ENCODE results near the gene EFNA4. TPM values are rescaled to one million over a fixed set of nuclear protein-coding genes. Genes with fewer than 3 reads are reported as not detected.

EFNA4 gene
- polyA plus RNA-seq, 2 of the 4 experiments (the other 2 are of a cell fraction) = 3.1 to 8.7 TPM

- CTCF ChIA-PET = interaction anchor here (1.1 to 5.9 kb wide), 4 partner anchors 43 to 125 kb away, joined by 3 to 36 read pairs (median 10); no protein-coding TSS in a partner anchor
- peaks cover 42% of the 10 kb centered on the region for H3K4me1 ChIP-seq
- ATAC-seq (no peak), DNase-seq (ENCODE audit: low read depth in 1 of 2, low spot score in 1 of 2) (no peak), FAIRE-seq (no peak)
- H3K4me2 ChIP-seq = no peak overlapping the region; the same call in 2 of the 3 replicates
- 77% methylated on average over 12 of the region's 12 CpGs for WGBS (ENCODE audit: missing lambda C conversion rate)
- no peaks in the 10 kb centered on the region for H3K9me3 ChIP-seq
- H3K27ac ChIP-seq = peak overlapping the region in 1 of 2 experiments; percentile 16; a peak in 1 of 6 replicates
- no peak overlapping the region for H3K4me3 ChIP-seq
- POLR2A ChIA-PET = no interaction called here
- no peak for TF ChIP-seq JUN (IDR thresholded peaks at IDR 0.05)
These were observed 20.2 kb upstream of the EFNA4 start for GRCh38 chr1:155043301-155043702.

DNA sequence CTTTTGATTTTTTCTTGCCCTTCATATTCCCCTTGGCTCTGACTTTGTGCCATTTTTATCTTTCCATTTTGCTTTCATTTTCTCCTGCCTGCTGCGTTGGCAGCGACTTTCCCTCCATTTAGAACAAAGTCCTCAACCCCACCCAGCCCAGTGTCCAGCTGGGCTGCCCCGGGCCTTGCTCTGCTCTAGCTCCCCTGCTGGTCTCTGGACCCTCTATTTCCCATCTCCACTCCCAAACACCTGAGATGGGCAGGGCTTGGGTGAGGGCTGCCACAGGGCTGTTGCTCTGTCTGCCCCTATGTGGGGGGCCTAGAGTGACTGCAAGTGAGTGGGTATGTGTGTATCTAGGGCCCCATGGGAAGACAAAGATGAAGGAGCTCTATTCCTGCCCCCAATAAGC, 19.7 kb upstream of the EFNA4 start:
- H3K4me2 ChIP-seq = no peak overlapping the region; the same call in 2 of the 3 replicates
- 76% methylated on average over 3 of the region's 3 CpGs for WGBS (ENCODE audit: missing lambda C conversion rate)
- POLR2A ChIA-PET = interaction anchor here (0.7 kb wide), 1 partner anchor 79 kb away, joined by 6 read pairs; no protein-coding TSS in a partner anchor
- no peak for FAIRE-seq
- TF ChIP-seq NR3C1 (IDR thresholded peaks at IDR 0.05) (no peak), RNF2 (IDR thresholded peaks at IDR 0.05; ENCODE audit: borderline replicate concordance, low read depth) (no peak), HDAC2 (IDR thresholded peaks at IDR 0.05) (no peak), KDM1A (IDR thresholded peaks at IDR 0.05; ENCODE audit: low read depth) (no peak), HOXB5 (CRISPR knock-in tag; IDR thresholded peaks at IDR 0.05) (no peak), EHF (CRISPR knock-in tag; IDR thresholded peaks at IDR 0.05) (no peak), E2F6 (IDR thresholded peaks at IDR 0.05; ENCODE audit: borderline replicate concordance, low read depth) (no peak), ZFP36 (IDR thresholded peaks at IDR 0.05; ENCODE audit: borderline replicate concordance, partially characterized antibody) (no peak), PBX3 (IDR thresholded peaks at IDR 0.05) (no peak), TFCP2L1 (CRISPR knock-in tag; IDR thresholded peaks at IDR 0.05) (no peak), CTCF (IDR thresholded peaks at IDR 0.05) (no peak), EP300 (IDR thresholded peaks at IDR 0.05) (no peak)
- CTCF ChIA-PET = interaction anchor here (0.5 to 5.9 kb wide), 7 partner anchors 42 to 441 kb away, joined by 3 to 36 read pairs (median 5); no protein-coding TSS in a partner anchor
- no peak overlapping the region for H3K4me3 ChIP-seq
- H3K27ac ChIP-seq = peak overlapping the region; percentile 19 to 69; a peak in 3 of 6 replicates
- H3K9me3 ChIP-seq = no peaks in the 10 kb centered on the region
- H3K4me1 ChIP-seq = peaks cover 37% of the 10 kb centered on the region
- no peak for DNase-seq (ENCODE audit: low read depth in 1 of 2, low spot score in 1 of 2)
- no peak for ATAC-seq

GRCh38 chr1:155044365-155044764, 19.2 kb upstream of the EFNA4 start:
- Histone ChIP-seq H3K9me3 (no peaks in the 10 kb centered on the region), H3K4me1 (peaks cover 32% of the 10 kb centered on the region), H3K27ac (peak overlapping the region; percentile 69 to 86), H3K4me2 (peak overlapping the region; percentile 34), H3K4me3 (no peak overlapping the region)
- DNase-seq (ENCODE audit: low read depth in 1 of 2, low spot score in 1 of 2) (no peak), FAIRE-seq (no peak), ATAC-seq (no peak)
- ChIA-PET CTCF (interaction anchor here (0.5 to 5.9 kb wide), 12 partner anchors 38 to 440 kb away, joined by 3 to 36 read pairs (median 4); no protein-coding TSS in a partner anchor), POLR2A (interaction anchor here (0.7 kb wide), 1 partner anchor 80 kb away, joined by 6 read pairs; no protein-coding TSS in a partner anchor)
- TF ChIP-seq HDAC2 (IDR thresholded peaks at IDR 0.05) (no peak), ATOH8 (CRISPR knock-in tag; IDR thresholded peaks at IDR 0.05; ENCODE audit: low read depth) (no peak), SMC3 (IDR thresholded peaks at IDR 0.05) (no peak), FOSL2 (IDR thresholded peaks at IDR 0.05) (no peak), FOSL2 (CRISPR knock-in tag; IDR thresholded peaks at IDR 0.05) (no peak), TP53 (CRISPR knock-in tag; IDR thresholded peaks at IDR 0.05) (no peak), RAD21 (conservative IDR thresholded peaks at IDR 0.05 in 1 of 2, IDR thresholded peaks at IDR 0.05 in 1 of 2) (no peak), POLR2A (IDR thresholded peaks at IDR 0.05; ENCODE audit: low read length) (no peak), TFCP2L1 (CRISPR knock-in tag; IDR thresholded peaks at IDR 0.05) (no peak), RCOR1 (IDR thresholded peaks at IDR 0.05; ENCODE audit: low read depth, low read length) (no peak), HMGXB4 (CRISPR knock-in tag; IDR thresholded peaks at IDR 0.05; ENCODE audit: borderline replicate concordance) (no peak), RARB (CRISPR knock-in tag; IDR thresholded peaks at IDR 0.05) (no peak), FOXS1 (CRISPR knock-in tag; IDR thresholded peaks at IDR 0.05) (no peak)
- TF ChIP-seq, protein P1, sequence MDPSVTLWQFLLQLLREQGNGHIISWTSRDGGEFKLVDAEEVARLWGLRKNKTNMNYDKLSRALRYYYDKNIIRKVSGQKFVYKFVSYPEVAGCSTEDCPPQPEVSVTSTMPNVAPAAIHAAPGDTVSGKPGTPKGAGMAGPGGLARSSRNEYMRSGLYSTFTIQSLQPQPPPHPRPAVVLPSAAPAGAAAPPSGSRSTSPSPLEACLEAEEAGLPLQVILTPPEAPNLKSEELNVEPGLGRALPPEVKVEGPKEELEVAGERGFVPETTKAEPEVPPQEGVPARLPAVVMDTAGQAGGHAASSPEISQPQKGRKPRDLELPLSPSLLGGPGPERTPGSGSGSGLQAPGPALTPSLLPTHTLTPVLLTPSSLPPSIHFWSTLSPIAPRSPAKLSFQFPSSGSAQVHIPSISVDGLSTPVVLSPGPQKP (IDR thresholded peaks at IDR 0.05; ENCODE audit: low read depth, low read length) = no peak
- 75% methylated on average over 6 of the region's 6 CpGs for WGBS (ENCODE audit: missing lambda C conversion rate)

Measured in A549 (cell line).